Natural killer cell (primary cell): Measurements from ENCODE around the gene TUBGCP6. TPM values are rescaled to one million over a fixed set of nuclear protein-coding genes. Genes with fewer than 3 reads are reported as not detected.
"Not testable (repeated sequence)": the region's sequence is repeated elsewhere in the genome, so short reads cannot be mapped to it uniquely, and the experiment has no call there.

Source experiments
- ATAC-seq, 3 donors: fragments of 150-1000 bp in 2 of 3; fragments of 200-7000 bp in 1 of 3; cut with Tn5 transposase; 1 replicate in 1 of 3; 2 replicates in 2 of 3; pipeline ENCODE4 v1.10.0; 2021; ENCODE audit warnings: mild to moderate bottlenecking in 2 of 3, moderate library complexity in 2 of 3
- DNase-seq, 2 donors: peaks; one replicate each; pipeline versions ENCODE4 v3.0.0 to v3.0.0-alpha.2; 2013 to 2021; ENCODE audit warnings: mixed read lengths in 1 of 2
- H3K27ac ChIP-seq: one replicate; pipeline ENCODE4 v1.5.1; 2013; ENCODE audit warnings: mild to moderate bottlenecking, low read length
- H3K27me3 ChIP-seq: one replicate; pipeline ENCODE4 v1.6.1; 2013; ENCODE audit warnings: low read length; ENCODE audit not compliant: control insufficient read depth, insufficient read depth
- H3K36me3 ChIP-seq: one replicate; pipeline ENCODE4 v1.6.1; 2013; ENCODE audit warnings: low read length; ENCODE audit not compliant: control insufficient read depth, insufficient read depth
- H3K4me1 ChIP-seq: one replicate; pipeline ENCODE4 v1.6.1; 2013; ENCODE audit warnings: low read length; ENCODE audit not compliant: control insufficient read depth, insufficient read depth
- H3K4me3 ChIP-seq: one replicate; pipeline ENCODE4 v1.5.1; 2013; ENCODE audit warnings: low read length
- H3K9me3 ChIP-seq: one replicate; pipeline ENCODE4 v1.6.1; 2013; ENCODE audit warnings: low read length; ENCODE audit not compliant: control insufficient read depth, insufficient read depth
- H3K27ac Mint-ChIP-seq, 2 donors: one replicate each; pipeline ENCODE4 v1.8.0; 2022; ENCODE audit warnings: mild to moderate bottlenecking in 2 of 2, mixed read lengths in 2 of 2, moderate library complexity in 1 of 2
- H3K27me3 Mint-ChIP-seq, 2 donors: one replicate each; pipeline ENCODE4 v1.8.0; 2022; ENCODE audit warnings: low read depth in 2 of 2, mixed read lengths in 2 of 2
- H3K36me3 Mint-ChIP-seq: one replicate; pipeline ENCODE4 v1.8.0; 2022; ENCODE audit warnings: mixed read lengths
- H3K4me1 Mint-ChIP-seq, 2 donors: one replicate each; pipeline ENCODE4 v1.8.0; 2022; ENCODE audit warnings: mixed read lengths in 2 of 2
- H3K4me3 Mint-ChIP-seq: one replicate; pipeline ENCODE4 v1.8.0; 2022; ENCODE audit warnings: mild to moderate bottlenecking, moderate library complexity, mixed read lengths
- H3K9me3 Mint-ChIP-seq, 2 donors: one replicate each; pipeline ENCODE4 v1.8.0; 2022; ENCODE audit warnings: mixed read lengths in 2 of 2
- WGBS: methylation state at CpG from one replicate; pipeline ENCODE4 v1.1.7; 2013; ENCODE audit warnings: missing lambda C conversion rate; ENCODE audit not compliant: insufficient coverage; 5-methylcytosine and 5-hydroxymethylcytosine counted together
- intact Hi-C: fragments of 100-400 bp; cut with micrococcal nuclease; formaldehyde crosslinking; loops from one replicate; pipeline ENCODE4 v1.14.2; 2022
- total RNA-seq, 4 donors: library from RNA; stranded (reverse); fragments of 120-200 nt in 1 of 4; gene quantifications; one replicate each; pipeline versions ENCODE4 v1.2.3 to v1.2.4, GENCODE V29; 2013 to 2022
- TF ChIP-seq, protein P1 (sequence below): fragments of 200-600 bp; IDR thresholded peaks from one replicate; pipeline ENCODE4 v1.8.0; 2022; ENCODE audit warnings: antibody characterized with exemption

The TUBGCP6 gene
- total RNA-seq, 3 donors from 2014 or later (not counting 1 experiment from before 2014, with no cell fraction given): 105 to 126 (median 118) TPM

GRCh38 chr22:50207383-50208140 is 37.3 kb downstream of the TUBGCP6 start:
- no peaks in the 10 kb centered on the region for H3K27me3 Mint-ChIP-seq
- Histone ChIP-seq H3K4me1 (peaks cover 18% of the 10 kb centered on the region), H3K27me3 (no peaks in the 10 kb centered on the region), H3K9me3 (no peaks in the 10 kb centered on the region), H3K4me3 (no peak overlapping the region), H3K27ac (no peak overlapping the region), H3K36me3 (peaks cover 32% of the 10 kb centered on the region)
- H3K36me3 Mint-ChIP-seq: no peaks in the 10 kb centered on the region
- H3K4me3 Mint-ChIP-seq: no peak overlapping the region
- intact Hi-C loops: loop anchor here (2.0 kb wide), 1 partner anchor 277 kb away; no protein-coding TSS in a partner anchor
- peak in 1 of 3 donors; percentile 27 for ATAC-seq
- H3K27ac Mint-ChIP-seq: no peak overlapping the region
- TF ChIP-seq, protein P1, sequence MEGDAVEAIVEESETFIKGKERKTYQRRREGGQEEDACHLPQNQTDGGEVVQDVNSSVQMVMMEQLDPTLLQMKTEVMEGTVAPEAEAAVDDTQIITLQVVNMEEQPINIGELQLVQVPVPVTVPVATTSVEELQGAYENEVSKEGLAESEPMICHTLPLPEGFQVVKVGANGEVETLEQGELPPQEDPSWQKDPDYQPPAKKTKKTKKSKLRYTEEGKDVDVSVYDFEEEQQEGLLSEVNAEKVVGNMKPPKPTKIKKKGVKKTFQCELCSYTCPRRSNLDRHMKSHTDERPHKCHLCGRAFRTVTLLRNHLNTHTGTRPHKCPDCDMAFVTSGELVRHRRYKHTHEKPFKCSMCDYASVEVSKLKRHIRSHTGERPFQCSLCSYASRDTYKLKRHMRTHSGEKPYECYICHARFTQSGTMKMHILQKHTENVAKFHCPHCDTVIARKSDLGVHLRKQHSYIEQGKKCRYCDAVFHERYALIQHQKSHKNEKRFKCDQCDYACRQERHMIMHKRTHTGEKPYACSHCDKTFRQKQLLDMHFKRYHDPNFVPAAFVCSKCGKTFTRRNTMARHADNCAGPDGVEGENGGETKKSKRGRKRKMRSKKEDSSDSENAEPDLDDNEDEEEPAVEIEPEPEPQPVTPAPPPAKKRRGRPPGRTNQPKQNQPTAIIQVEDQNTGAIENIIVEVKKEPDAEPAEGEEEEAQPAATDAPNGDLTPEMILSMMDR: no peak
- peaks cover 21 to 23% of the 10 kb centered on the region in 2 donors for H3K4me1 Mint-ChIP-seq
- no peaks in the 10 kb centered on the region for H3K9me3 Mint-ChIP-seq
- 62% methylated on average over 23 of the region's 23 CpGs for WGBS
- DNase-seq: no peak

DNA sequence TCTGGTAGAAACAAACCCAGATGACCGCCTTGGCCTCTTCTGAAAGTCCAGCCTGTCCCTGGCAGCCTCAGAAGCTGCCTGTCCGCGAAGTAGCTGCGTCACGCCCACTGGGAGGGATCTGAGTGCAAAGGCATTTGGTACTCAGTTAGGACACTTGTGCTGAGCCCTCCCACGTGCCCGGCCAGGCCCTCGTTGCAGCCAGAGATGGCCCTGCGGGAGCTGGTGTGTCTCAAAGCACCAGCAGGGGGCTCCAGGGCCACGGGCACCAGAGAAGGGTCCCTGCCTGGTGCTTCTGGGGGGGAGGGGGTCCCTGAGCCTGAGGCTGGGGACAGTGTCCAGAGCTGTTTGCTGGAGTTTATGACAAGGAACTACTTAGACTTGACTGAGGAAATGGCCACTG is 38.2 kb downstream of the TUBGCP6 start:
- intact Hi-C loops: no loop called here

DNA sequence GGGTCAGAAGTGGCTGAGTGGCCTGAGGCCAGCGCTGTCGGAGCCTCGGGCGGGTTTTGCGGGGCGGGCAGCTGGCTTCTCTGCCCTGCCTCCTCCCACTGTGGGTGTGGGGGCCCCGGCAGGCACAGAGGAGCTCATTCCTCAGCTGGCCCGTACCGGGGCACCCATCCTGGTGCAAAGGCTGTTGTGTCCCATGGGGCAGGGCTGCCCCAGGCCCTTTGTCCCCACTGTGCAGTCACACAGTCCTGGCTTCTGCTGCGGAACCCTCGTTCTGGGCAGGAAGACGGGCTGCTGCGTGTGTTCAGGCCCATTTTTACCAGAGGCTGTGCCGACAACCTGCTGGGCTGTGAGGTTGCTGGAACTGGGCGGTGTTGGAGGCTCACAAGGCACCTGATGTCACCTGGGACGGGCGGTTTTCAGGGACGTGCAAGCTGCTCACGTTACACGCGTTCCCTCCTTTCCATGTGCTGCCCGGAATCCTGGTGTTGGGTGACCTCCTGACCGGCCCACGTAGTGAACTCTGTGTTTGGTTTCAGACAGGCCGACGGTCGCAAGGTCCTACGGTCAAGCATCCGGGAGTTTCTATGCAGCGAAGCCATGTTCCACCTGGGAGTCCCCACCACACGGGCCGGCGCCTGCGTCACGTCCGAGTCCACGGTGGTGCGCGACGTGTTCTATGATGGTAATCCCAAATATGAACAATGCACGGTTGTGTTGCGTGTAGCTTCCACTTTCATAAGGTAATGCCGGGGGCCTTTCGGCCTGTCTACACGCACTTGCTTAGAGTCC is 38.8 kb downstream of the TUBGCP6 start:
- peaks cover 27% of the 10 kb centered on the region for H3K4me1 ChIP-seq

More for the DNA sequence above, 38.2 kb downstream of the TUBGCP6 start:
- TF ChIP-seq, protein P1: no peak
- 87% methylated on average over 10 of the region's 10 CpGs for WGBS
- no peaks in the 10 kb centered on the region for H3K36me3 Mint-ChIP-seq
- H3K27me3 Mint-ChIP-seq: no peaks in the 10 kb centered on the region
- Histone ChIP-seq H3K4me3 (no peak overlapping the region), H3K27ac (no peak overlapping the region), H3K36me3 (peaks cover 27% of the 10 kb centered on the region), H3K9me3 (no peaks in the 10 kb centered on the region), H3K4me1 (peaks cover 26% of the 10 kb centered on the region), H3K27me3 (no peaks in the 10 kb centered on the region)
- H3K27ac Mint-ChIP-seq: no peak overlapping the region
- H3K4me1 Mint-ChIP-seq: peaks cover 30% of the 10 kb centered on the region in 2 donors
- no peaks in the 10 kb centered on the region for H3K9me3 Mint-ChIP-seq
- H3K4me3 Mint-ChIP-seq: no peak overlapping the region
- no peak for DNase-seq
- no peak for ATAC-seq

GRCh38 chr22:50204998-50205397 is 39.8 kb downstream of the TUBGCP6 start:
- H3K4me1 ChIP-seq: peaks cover 28% of the 10 kb centered on the region
- H3K27me3 Mint-ChIP-seq, DNase-seq, H3K4me3 Mint-ChIP-seq, H3K27ac ChIP-seq, H3K36me3 Mint-ChIP-seq, H3K9me3 Mint-ChIP-seq, intact Hi-C loops, H3K27me3 ChIP-seq, H3K4me3 ChIP-seq, ATAC-seq, H3K9me3 ChIP-seq: not testable (repeated sequence)
- Mint-ChIP-seq H3K27ac (peak overlapping the region in 1 of 2 donors; percentile 27), H3K4me1 (peaks cover 28 to 29% of the 10 kb centered on the region in 2 donors)
- peaks cover 16% of the 10 kb centered on the region for H3K36me3 ChIP-seq
- 93% methylated on average over 9 of the region's 9 CpGs for WGBS

More for the DNA sequence above, 38.8 kb downstream of the TUBGCP6 start:
- Mint-ChIP-seq H3K27me3 (no peaks in the 10 kb centered on the region), H3K9me3 (no peaks in the 10 kb centered on the region), H3K4me1 (peaks cover 30% of the 10 kb centered on the region in 2 donors), H3K4me3 (no peak overlapping the region), H3K27ac (no peak overlapping the region), H3K36me3 (no peaks in the 10 kb centered on the region)
- Histone ChIP-seq H3K36me3 (peaks cover 23% of the 10 kb centered on the region), H3K27ac (no peak overlapping the region), H3K27me3 (no peaks in the 10 kb centered on the region), H3K9me3 (no peaks in the 10 kb centered on the region), H3K4me3 (no peak overlapping the region)
- intact Hi-C loops: no loop called here
- whole genome bisulfite sequencing: 97% methylated on average over 45 of the region's 45 CpGs
- TF ChIP-seq, protein P1: no peak
- DNase-seq (no peak), ATAC-seq (no peak)
